Peyer's patch (tissue), 4 donors: Measurements from ENCODE around the gene CDK5RAP3.
A peak's percentile ranks its signal among the peaks of the same experiment; 100 is the strongest.

Experiments used
- POLR2A ChIP-seq, 2 donors: fragments of 450-650 bp; IDR thresholded peaks; one replicate each; pipeline ENCODE4 v1.5.1; 2017; ENCODE audit warnings: antibody characterized with exemption in 2 of 2, mild to moderate bottlenecking in 2 of 2, moderate library complexity in 2 of 2
- TF ChIP-seq, protein P1 (sequence below), 6 experiments: fragments of 450-650 bp in 4 of 6; fragments of 200-600 bp in 2 of 6; sonication (generic) in 1 of 6; IDR thresholded peaks; one replicate each; pipeline ENCODE4 v1.5.1; 2017 to 2019; ENCODE audit warnings: antibody characterized with exemption in 6 of 6, mild to moderate bottlenecking in 3 of 6, moderate library complexity in 1 of 6

DNA sequence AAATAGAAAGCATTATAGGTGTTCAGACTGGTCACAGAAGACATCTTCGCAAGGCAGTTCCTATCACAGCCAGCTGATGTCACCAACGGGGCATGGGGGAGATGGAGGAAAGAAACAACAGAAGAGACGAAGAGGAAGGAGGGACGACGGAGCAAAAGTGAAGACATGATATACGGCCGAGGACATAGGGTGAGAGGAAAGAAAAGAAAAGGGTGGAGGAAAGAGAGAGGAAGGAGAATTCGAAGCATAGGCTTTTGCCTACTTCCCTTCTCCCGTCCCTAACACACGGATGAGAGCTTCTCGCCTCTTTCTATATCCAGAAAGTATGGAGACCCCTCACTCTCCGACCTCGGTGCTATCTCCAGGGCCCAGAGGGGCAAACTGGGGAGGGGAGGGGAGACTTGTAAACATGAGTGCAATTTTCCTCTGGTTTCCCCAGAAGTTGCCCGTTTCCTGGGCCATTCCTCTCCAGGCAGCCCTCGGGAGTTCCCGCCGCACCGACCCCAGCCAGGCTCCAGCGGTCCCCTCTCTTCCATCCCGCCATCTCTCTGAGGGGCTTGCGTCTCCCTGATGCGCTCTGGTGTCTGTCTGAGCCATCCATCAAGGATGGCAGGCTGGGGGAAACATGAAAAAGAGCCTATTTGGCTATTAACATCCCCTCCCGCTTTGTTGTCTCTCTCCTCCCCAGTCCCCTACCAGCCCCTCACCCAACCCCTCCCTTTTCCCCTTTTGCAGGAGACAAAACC, 40.7 kb downstream of the CDK5RAP3 start:
- TF ChIP-seq, protein P1, sequence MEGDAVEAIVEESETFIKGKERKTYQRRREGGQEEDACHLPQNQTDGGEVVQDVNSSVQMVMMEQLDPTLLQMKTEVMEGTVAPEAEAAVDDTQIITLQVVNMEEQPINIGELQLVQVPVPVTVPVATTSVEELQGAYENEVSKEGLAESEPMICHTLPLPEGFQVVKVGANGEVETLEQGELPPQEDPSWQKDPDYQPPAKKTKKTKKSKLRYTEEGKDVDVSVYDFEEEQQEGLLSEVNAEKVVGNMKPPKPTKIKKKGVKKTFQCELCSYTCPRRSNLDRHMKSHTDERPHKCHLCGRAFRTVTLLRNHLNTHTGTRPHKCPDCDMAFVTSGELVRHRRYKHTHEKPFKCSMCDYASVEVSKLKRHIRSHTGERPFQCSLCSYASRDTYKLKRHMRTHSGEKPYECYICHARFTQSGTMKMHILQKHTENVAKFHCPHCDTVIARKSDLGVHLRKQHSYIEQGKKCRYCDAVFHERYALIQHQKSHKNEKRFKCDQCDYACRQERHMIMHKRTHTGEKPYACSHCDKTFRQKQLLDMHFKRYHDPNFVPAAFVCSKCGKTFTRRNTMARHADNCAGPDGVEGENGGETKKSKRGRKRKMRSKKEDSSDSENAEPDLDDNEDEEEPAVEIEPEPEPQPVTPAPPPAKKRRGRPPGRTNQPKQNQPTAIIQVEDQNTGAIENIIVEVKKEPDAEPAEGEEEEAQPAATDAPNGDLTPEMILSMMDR (IDR thresholded peaks at IDR 0.05), result peak; percentile 40 to 50 (median 44)
- TF ChIP-seq POLR2A (IDR thresholded peaks at IDR 0.05), result no peak
